ENCODE data around the gene TOR2A. TPM values are rescaled to one million over a fixed set of nuclear protein-coding genes. Genes with fewer than 3 reads are reported as not detected.

TOR2A gene
- total RNA-seq, 1 experiment from 2014 or later: 8.4 TPM

- TF ChIP-seq CTCF (IDR thresholded peaks at IDR 0.05; ENCODE audit: unreplicated experiment): no peak
- Mint-ChIP-seq H3K9me3 (ENCODE audit: unreplicated experiment) (no peaks in the 10 kb centered on the region), H3K27me3 (ENCODE audit: insufficient read depth, unreplicated experiment) (no peaks in the 10 kb centered on the region), H3K36me3 (ENCODE audit: insufficient read depth, unreplicated experiment) (peaks cover 6% of the 10 kb centered on the region), H3K27ac (ENCODE audit: low read depth, unreplicated experiment) (no peak overlapping the region), H3K4me1 (ENCODE audit: insufficient read depth, unreplicated experiment) (peaks cover 11% of the 10 kb centered on the region), H3K4me3 (ENCODE audit: unreplicated experiment) (no peak overlapping the region)
- POLR2A ChIA-PET: no interaction called here
- intact Hi-C loops (cut with micrococcal nuclease): no loop called here
- CTCF ChIA-PET: interaction anchor here (0.7 to 3.3 kb wide), 4 partner anchors 9 to 788 kb away, joined by 3 to 12 read pairs (median 4); partner anchors contain the start of gene TOR2A
- no peak for DNase-seq (ENCODE audit: unreplicated experiment)
- BruUV-seq (replicated peaks): no TSS peak
Observed at GRCh38 chr9:127726871-127727270, 8.2 kb downstream of the TOR2A start.

- no TSS peak for BruUV-seq (replicated peaks)
- CTCF ChIA-PET: interaction anchor here (0.6 to 3.3 kb wide), 3 partner anchors 11 to 135 kb away, joined by 6 to 12 read pairs (median 7); partner anchors contain the start of gene TOR2A
- POLR2A ChIA-PET: interaction anchor here (0.6 kb wide), 1 partner anchor 231 kb away, joined by 4 read pairs; no protein-coding TSS in a partner anchor
- no peaks in the 10 kb centered on the region for H3K9me3 Mint-ChIP-seq (ENCODE audit: unreplicated experiment)
- no peak overlapping the region for H3K4me3 Mint-ChIP-seq (ENCODE audit: unreplicated experiment)
- H3K4me1 Mint-ChIP-seq (ENCODE audit: insufficient read depth, unreplicated experiment): peaks cover 27% of the 10 kb centered on the region
- no peak overlapping the region for H3K27ac Mint-ChIP-seq (ENCODE audit: low read depth, unreplicated experiment)
- TF ChIP-seq CTCF (IDR thresholded peaks at IDR 0.05; ENCODE audit: unreplicated experiment): no peak
- no peak for DNase-seq (ENCODE audit: unreplicated experiment)
- H3K27me3 Mint-ChIP-seq (ENCODE audit: insufficient read depth, unreplicated experiment): no peaks in the 10 kb centered on the region
- H3K36me3 Mint-ChIP-seq (ENCODE audit: insufficient read depth, unreplicated experiment): no peaks in the 10 kb centered on the region
- intact Hi-C loops (cut with micrococcal nuclease): loop anchor here (5.0 kb wide), 1 partner anchor 112 kb away; the partner anchor contains the start of gene STXBP1
Observed at GRCh38 chr9:127724012-127724411, 11.1 kb downstream of the TOR2A start.

- BruUV-seq (replicated peaks): no TSS peak
- Mint-ChIP-seq H3K4me3 (ENCODE audit: unreplicated experiment) (no peak overlapping the region), H3K27me3 (ENCODE audit: insufficient read depth, unreplicated experiment) (no peaks in the 10 kb centered on the region), H3K27ac (ENCODE audit: low read depth, unreplicated experiment) (no peak overlapping the region), H3K36me3 (ENCODE audit: insufficient read depth, unreplicated experiment) (no peaks in the 10 kb centered on the region), H3K9me3 (ENCODE audit: unreplicated experiment) (no peaks in the 10 kb centered on the region), H3K4me1 (ENCODE audit: insufficient read depth, unreplicated experiment) (peaks cover 27% of the 10 kb centered on the region)
- intact Hi-C loops (cut with micrococcal nuclease): loop anchor here (5.0 kb wide), 1 partner anchor 111 kb away; the partner anchor contains the start of gene STXBP1
- POLR2A ChIA-PET: interaction anchor here (0.6 kb wide), 1 partner anchor 232 kb away, joined by 4 read pairs; no protein-coding TSS in a partner anchor
- no peak for TF ChIP-seq CTCF (IDR thresholded peaks at IDR 0.05; ENCODE audit: unreplicated experiment)
- peak; percentile 75 for DNase-seq (ENCODE audit: unreplicated experiment)
- CTCF ChIA-PET: interaction anchor here (1.0 to 1.1 kb wide), 2 partner anchors 9 to 12 kb away, joined by 3 to 7 read pairs; partner anchors contain the start of gene TOR2A
Observed at GRCh38 chr9:127723444-127723843, 11.7 kb downstream of the TOR2A start.

GRCh38 chr9:127723013-127723412 is 12.1 kb downstream of the TOR2A start:
- Mint-ChIP-seq H3K4me1 (ENCODE audit: insufficient read depth, unreplicated experiment) (peaks cover 27% of the 10 kb centered on the region), H3K36me3 (ENCODE audit: insufficient read depth, unreplicated experiment) (no peaks in the 10 kb centered on the region), H3K27ac (ENCODE audit: low read depth, unreplicated experiment) (no peak overlapping the region), H3K9me3 (ENCODE audit: unreplicated experiment) (no peaks in the 10 kb centered on the region), H3K27me3 (ENCODE audit: insufficient read depth, unreplicated experiment) (no peaks in the 10 kb centered on the region), H3K4me3 (ENCODE audit: unreplicated experiment) (no peak overlapping the region)
- BruUV-seq (replicated peaks): no TSS peak
- no peak for TF ChIP-seq CTCF (IDR thresholded peaks at IDR 0.05; ENCODE audit: unreplicated experiment)
- ChIA-PET POLR2A (no interaction called here), CTCF (interaction anchor here (1.0 to 1.1 kb wide), 2 partner anchors 10 to 12 kb away, joined by 3 to 7 read pairs; partner anchors contain the start of gene TOR2A)
- no peak for DNase-seq (ENCODE audit: unreplicated experiment)
- intact Hi-C loops (cut with micrococcal nuclease): loop anchor here (5.0 kb wide), 1 partner anchor 111 kb away; the partner anchor contains the start of gene STXBP1
